Measurements from ENCODE around the gene ZNF618. TPM values are rescaled to one million over a fixed set of nuclear protein-coding genes. Genes with fewer than 3 reads are reported as not detected.

The ZNF618 gene
- total RNA-seq, 1 experiment from 2014 or later = 29.4 TPM

DNA sequence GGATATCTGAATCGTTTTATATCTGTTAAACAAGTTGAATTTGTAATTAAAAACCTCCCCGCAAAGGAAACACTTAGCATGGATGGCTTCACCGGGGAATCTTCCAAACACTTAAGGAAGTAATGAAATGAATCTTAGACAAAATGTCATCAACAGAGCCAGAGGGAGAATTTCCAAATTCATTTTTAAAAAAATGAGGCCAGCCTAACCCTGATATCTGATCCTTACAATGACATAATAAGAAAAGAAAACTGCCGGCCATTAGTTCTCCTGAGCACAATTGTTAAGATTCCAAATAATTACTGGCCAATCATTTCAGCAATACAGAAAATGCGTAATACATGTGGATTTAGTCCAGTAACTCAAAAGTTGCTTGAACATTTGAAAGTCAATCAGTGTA lies 229.1 kb downstream of the ZNF618 start:
- no peak for DNase-seq (ENCODE audit: low spot score)
- Histone ChIP-seq H3K4me3 (ENCODE audit: low read depth, low read length, poor library complexity, severe bottlenecking) (no peak overlapping the region), H3K4me1 (ENCODE audit: insufficient read depth, low read length, poor library complexity, severe bottlenecking) (no peaks in the 10 kb centered on the region), H3K36me3 (ENCODE audit: insufficient read depth, low read length, poor library complexity, severe bottlenecking) (no peaks in the 10 kb centered on the region), H3K27ac (ENCODE audit: low read depth, low read length, poor library complexity, severe bottlenecking) (no peak overlapping the region), H3K27me3 (replicated peaks; ENCODE audit: insufficient read depth, low read depth, low read length, poor library complexity) (peaks cover 31% of the 10 kb centered on the region), H3K9me3 (ENCODE audit: low read depth, low read length, poor library complexity, severe bottlenecking) (peaks cover 6% of the 10 kb centered on the region)
- ChIA-PET POLR2A (ENCODE audit: low non-redundant PET) (no interaction called here), CTCF (no interaction called here)
- BruUV-seq (replicated peaks) = no TSS peak
- TF ChIP-seq, protein P1, sequence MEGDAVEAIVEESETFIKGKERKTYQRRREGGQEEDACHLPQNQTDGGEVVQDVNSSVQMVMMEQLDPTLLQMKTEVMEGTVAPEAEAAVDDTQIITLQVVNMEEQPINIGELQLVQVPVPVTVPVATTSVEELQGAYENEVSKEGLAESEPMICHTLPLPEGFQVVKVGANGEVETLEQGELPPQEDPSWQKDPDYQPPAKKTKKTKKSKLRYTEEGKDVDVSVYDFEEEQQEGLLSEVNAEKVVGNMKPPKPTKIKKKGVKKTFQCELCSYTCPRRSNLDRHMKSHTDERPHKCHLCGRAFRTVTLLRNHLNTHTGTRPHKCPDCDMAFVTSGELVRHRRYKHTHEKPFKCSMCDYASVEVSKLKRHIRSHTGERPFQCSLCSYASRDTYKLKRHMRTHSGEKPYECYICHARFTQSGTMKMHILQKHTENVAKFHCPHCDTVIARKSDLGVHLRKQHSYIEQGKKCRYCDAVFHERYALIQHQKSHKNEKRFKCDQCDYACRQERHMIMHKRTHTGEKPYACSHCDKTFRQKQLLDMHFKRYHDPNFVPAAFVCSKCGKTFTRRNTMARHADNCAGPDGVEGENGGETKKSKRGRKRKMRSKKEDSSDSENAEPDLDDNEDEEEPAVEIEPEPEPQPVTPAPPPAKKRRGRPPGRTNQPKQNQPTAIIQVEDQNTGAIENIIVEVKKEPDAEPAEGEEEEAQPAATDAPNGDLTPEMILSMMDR (conservative IDR thresholded peaks at IDR 0.05; ENCODE audit: low read depth, low read length) = no peak
- TF ChIP-seq EZH2 (IDR thresholded peaks at IDR 0.05; ENCODE audit: borderline replicate concordance, low read depth, low read length, poor library complexity, severe bottlenecking) = no peak
- intact Hi-C loops (cut with micrococcal nuclease; ENCODE audit: unreplicated experiment) = no loop called here

Other genes with a start within 250 kb of the ZNF618 start
- not detected in 2 replicates for gene AMBP, start 202.0 kb downstream of the ZNF618 start, total RNA-seq (2021)
- gene KIF12, start 223.0 kb downstream of the ZNF618 start, total RNA-seq (2021) = not detected in 2 replicates

All from A673 (cell line).